ENCODE measurements around the gene LRP5.
A peak's percentile ranks its signal among the peaks of the same experiment; 100 is the strongest.
"Not testable (repeated sequence)": the region's sequence is repeated elsewhere in the genome, so short reads cannot be mapped to it uniquely, and the experiment has no call there.

Gene LRP5

GRCh38 chr11:68446046-68446725 lies 133.8 kb downstream of the LRP5 start:
- DNase-seq = no peak

- peak; percentile 52 for DNase-seq
These were observed 134.8 kb downstream of the LRP5 start for GRCh38 chr11:68447015-68447801.

- not testable (repeated sequence) for DNase-seq
These were observed 135.5 kb downstream of the LRP5 start for GRCh38 chr11:68447914-68448313.

GRCh38 chr11:68448604-68449011 lies 136.2 kb downstream of the LRP5 start:
- DNase-seq = no peak

GRCh38 chr11:68449951-68450350 lies 137.6 kb downstream of the LRP5 start:
- DNase-seq = no peak

- DNase-seq = no peak
These were observed 138.3 kb downstream of the LRP5 start for GRCh38 chr11:68450711-68451110.

GRCh38 chr11:68454767-68455166 lies 142.4 kb downstream of the LRP5 start:
- DNase-seq = peak; percentile 31

- DNase-seq = no peak
These were observed 143.1 kb downstream of the LRP5 start for GRCh38 chr11:68455485-68455884.

- DNase-seq = no peak
These were observed 145.0 kb downstream of the LRP5 start for GRCh38 chr11:68457216-68457897.

- DNase-seq = no peak
These were observed 145.5 kb downstream of the LRP5 start for GRCh38 chr11:68457898-68458249.

- not testable (repeated sequence) for DNase-seq
These were observed 145.9 kb downstream of the LRP5 start for GRCh38 chr11:68458340-68458739.

GRCh38 chr11:68459886-68460740 lies 147.7 kb downstream of the LRP5 start:
- peak; percentile 100 for DNase-seq

GRCh38 chr11:68460741-68461574 lies 148.6 kb downstream of the LRP5 start, which contains the start of gene PPP6R3:
Gene PPP6R3, plus strand, starts transcription at chr11:68460752. Its CDS starts 76,913 bp downstream, at chr11:68537665.
- DNase-seq = no peak

GRCh38 chr11:68461575-68461917 lies 149.2 kb downstream of the LRP5 start:
- no peak for DNase-seq

GRCh38 chr11:68463714-68464113 lies 151.3 kb downstream of the LRP5 start:
- no peak for DNase-seq

- DNase-seq = no peak
These were observed 154.9 kb downstream of the LRP5 start for GRCh38 chr11:68467201-68467834.

- DNase-seq = no peak
These were observed 155.9 kb downstream of the LRP5 start for GRCh38 chr11:68468217-68468828.

GRCh38 chr11:68469122-68469521 lies 156.7 kb downstream of the LRP5 start:
- DNase-seq = no peak

GRCh38 chr11:68469642-68470041 lies 157.3 kb downstream of the LRP5 start:
- DNase-seq = no peak

GRCh38 chr11:68470304-68470811 lies 158.0 kb downstream of the LRP5 start:
- DNase-seq = no peak
